Tibial nerve (tissue), 3 donors: ENCODE results near the gene PPA2.
"Not testable (repeated sequence)": the region's sequence is repeated elsewhere in the genome, so short reads cannot be mapped to it uniquely, and the experiment has no call there.

Source experiments
- CTCF ChIP-seq, 5 experiments: fragments of 200-600 bp in 3 of 5; fragments of 450-650 bp in 2 of 5; sonication (generic) in 3 of 5; IDR thresholded peaks; one replicate each; pipeline ENCODE4 v1.5.1; 2016 to 2019; ENCODE audit warnings: antibody characterized with exemption in 5 of 5, mild to moderate bottlenecking in 3 of 5, moderate library complexity in 2 of 5
- POLR2A ChIP-seq, 2 donors: fragments of 450-650 bp; IDR thresholded peaks; one replicate each; pipeline ENCODE4 v1.6.1; 2017; ENCODE audit warnings: antibody characterized with exemption in 2 of 2, mild to moderate bottlenecking in 2 of 2, moderate library complexity in 2 of 2

- not testable (repeated sequence) for TF ChIP-seq CTCF, POLR2A (IDR thresholded peaks at IDR 0.05)
Measured at GRCh38 chr4:105409135-105409534, 64.7 kb downstream of the PPA2 start.
